Activated T-helper 2 cell treated with anti-CD3 and anti-CD28 coated beads, Interferon-gamma antibody, Interleukin-2, Interleukin-4, amounts not matched to agents 10 μg/mL and 5 μg/mL and 100 μg/mL, durations not matched to agents 14 hours and 24 hours and 36 hours (primary cell): Measurements from ENCODE around the gene MOCS1. TPM values are rescaled to one million over a fixed set of nuclear protein-coding genes. Genes with fewer than 3 reads are reported as not detected.
A peak's percentile ranks its signal among the peaks of the same experiment; 100 is the strongest.

Source experiments
- DNase-seq: peaks from one replicate; pipeline ENCODE4 v3.0.0; 2021; ENCODE audit warnings: low spot score
- H3K27ac Mint-ChIP-seq: one replicate; pipeline ENCODE4 v1.8.0; 2021; ENCODE audit warnings: mixed read lengths
- H3K27me3 Mint-ChIP-seq: one replicate; pipeline ENCODE4 v1.8.0; 2021; ENCODE audit warnings: low read depth, mixed read lengths
- H3K36me3 Mint-ChIP-seq: one replicate; pipeline ENCODE4 v1.8.0; 2021; ENCODE audit warnings: low read depth, mixed read lengths
- H3K4me1 Mint-ChIP-seq: one replicate; pipeline ENCODE4 v1.8.0; 2021; ENCODE audit warnings: low read depth, mixed read lengths
- H3K4me3 Mint-ChIP-seq: one replicate; pipeline ENCODE4 v1.8.0; 2021; ENCODE audit warnings: low read depth, mild to moderate bottlenecking, moderate library complexity, mixed read lengths
- H3K9me3 Mint-ChIP-seq: one replicate; pipeline ENCODE4 v1.8.0; 2021; ENCODE audit warnings: mixed read lengths
- intact Hi-C: fragments of 100-400 bp; cut with micrococcal nuclease; formaldehyde crosslinking; loops from one replicate; pipeline ENCODE4 v1.15.1; 2023
- total RNA-seq: library from RNA; stranded (reverse); gene quantifications from 2 replicates; pipeline ENCODE4 v1.2.3, GENCODE V29; 2022

Gene MOCS1
- total RNA-seq, 1 donor from 2014 or later, result 1.2 TPM

- Mint-ChIP-seq H3K36me3 (no peaks in the 10 kb centered on the region), H3K9me3 (no peaks in the 10 kb centered on the region), H3K4me3 (no peak overlapping the region), H3K4me1 (no peaks in the 10 kb centered on the region), H3K27me3 (peaks cover 2% of the 10 kb centered on the region), H3K27ac (no peak overlapping the region)
- DNase-seq, result no peak
- intact Hi-C loops, result no loop called here
Measured at GRCh38 chr6:39942903-39943580, 8.8 kb upstream of the MOCS1 start.

DNA sequence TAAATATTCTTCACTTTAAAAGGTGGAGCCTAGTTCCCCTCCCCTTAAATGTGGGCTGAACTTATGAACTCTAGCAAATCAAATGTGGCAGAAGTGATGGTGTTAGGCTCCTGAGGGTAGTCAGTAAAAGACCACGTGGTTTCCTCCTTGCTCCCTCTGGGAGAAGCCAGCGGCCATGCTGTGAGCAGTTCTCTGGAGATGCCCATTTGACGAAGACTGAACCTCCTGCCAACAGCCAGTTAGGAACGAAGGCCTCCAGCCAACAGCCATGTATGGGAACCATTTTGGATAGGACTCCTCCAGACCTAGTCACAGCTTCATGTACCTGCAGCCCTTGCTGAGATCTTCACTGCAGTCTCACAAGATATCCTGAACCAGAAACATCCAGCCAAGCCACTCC, 7.6 kb upstream of the MOCS1 start:
- Mint-ChIP-seq H3K9me3 (no peaks in the 10 kb centered on the region), H3K27ac (no peak overlapping the region), H3K27me3 (peaks cover 10% of the 10 kb centered on the region), H3K36me3 (no peaks in the 10 kb centered on the region), H3K4me1 (no peaks in the 10 kb centered on the region), H3K4me3 (no peak overlapping the region)
- intact Hi-C loops, result no loop called here
- DNase-seq, result no peak

DNA sequence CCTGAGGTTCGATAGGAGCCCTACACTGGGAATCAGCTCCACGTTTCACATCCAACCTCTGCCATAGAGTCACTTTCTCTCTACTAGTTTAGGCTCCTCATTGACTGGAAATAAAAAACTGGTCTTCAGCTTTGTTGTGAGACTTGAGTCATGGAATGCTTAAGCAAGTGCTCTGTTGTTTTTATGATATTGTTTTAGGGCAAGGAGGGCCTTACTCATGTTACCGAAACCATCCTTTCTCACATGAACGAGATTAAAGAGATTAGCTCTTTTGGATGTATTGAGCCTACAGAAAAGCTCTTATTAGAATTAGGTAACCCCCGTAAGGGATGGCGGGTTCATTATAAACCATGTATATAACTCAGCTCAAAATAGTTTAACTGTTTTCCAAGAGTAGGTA, 6.9 kb upstream of the MOCS1 start:
- Mint-ChIP-seq H3K4me3 (no peak overlapping the region), H3K27ac (no peak overlapping the region), H3K36me3 (no peaks in the 10 kb centered on the region), H3K9me3 (no peaks in the 10 kb centered on the region), H3K27me3 (peaks cover 9% of the 10 kb centered on the region), H3K4me1 (no peaks in the 10 kb centered on the region)
- no peak for DNase-seq
- intact Hi-C loops, result no loop called here

GRCh38 chr6:39938773-39939654, 4.8 kb upstream of the MOCS1 start:
- no peak for DNase-seq
- intact Hi-C loops, result no loop called here
- Mint-ChIP-seq H3K27me3 (peaks cover 20% of the 10 kb centered on the region), H3K27ac (no peak overlapping the region), H3K4me1 (peaks cover 1% of the 10 kb centered on the region), H3K36me3 (no peaks in the 10 kb centered on the region), H3K9me3 (no peaks in the 10 kb centered on the region), H3K4me3 (no peak overlapping the region)

DNA sequence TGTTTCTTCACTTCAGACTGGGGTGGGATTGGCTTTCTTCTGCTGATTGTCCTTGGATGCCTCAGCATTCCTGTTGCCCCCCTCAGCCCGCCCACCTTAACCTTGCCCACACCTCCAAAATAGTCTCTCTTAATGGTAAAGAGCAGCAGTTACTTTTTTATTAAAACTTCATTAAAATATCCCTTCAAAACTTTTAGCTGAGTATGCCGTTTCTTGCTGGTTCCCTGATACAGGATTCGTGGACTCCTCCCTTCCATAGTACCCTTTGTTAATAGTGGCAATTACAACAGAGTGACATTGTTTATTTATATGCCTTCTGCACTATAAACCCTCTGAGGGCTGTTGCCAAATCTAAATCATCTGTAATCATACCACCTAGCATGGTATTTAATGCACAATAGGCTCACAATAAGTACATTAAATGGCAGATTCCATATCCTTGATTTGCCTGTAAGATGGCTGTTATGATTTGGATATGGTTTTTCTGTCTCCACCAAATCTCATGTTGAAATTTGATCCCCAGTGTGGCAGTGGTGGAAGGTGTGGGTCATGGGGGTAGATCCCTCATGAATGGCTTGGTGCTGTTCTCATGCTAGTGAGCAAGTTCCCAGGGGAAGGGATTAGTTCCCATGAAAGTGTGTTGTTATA, 3.5 kb upstream of the MOCS1 start:
- peaks cover 1% of the 10 kb centered on the region for H3K4me1 Mint-ChIP-seq
- intact Hi-C loops, result no loop called here
- peaks cover 29% of the 10 kb centered on the region for H3K27me3 Mint-ChIP-seq
- DNase-seq, result no peak
- H3K36me3 Mint-ChIP-seq, result no peaks in the 10 kb centered on the region
- no peaks in the 10 kb centered on the region for H3K9me3 Mint-ChIP-seq
- H3K4me3 Mint-ChIP-seq, result no peak overlapping the region
- no peak overlapping the region for H3K27ac Mint-ChIP-seq

DNA sequence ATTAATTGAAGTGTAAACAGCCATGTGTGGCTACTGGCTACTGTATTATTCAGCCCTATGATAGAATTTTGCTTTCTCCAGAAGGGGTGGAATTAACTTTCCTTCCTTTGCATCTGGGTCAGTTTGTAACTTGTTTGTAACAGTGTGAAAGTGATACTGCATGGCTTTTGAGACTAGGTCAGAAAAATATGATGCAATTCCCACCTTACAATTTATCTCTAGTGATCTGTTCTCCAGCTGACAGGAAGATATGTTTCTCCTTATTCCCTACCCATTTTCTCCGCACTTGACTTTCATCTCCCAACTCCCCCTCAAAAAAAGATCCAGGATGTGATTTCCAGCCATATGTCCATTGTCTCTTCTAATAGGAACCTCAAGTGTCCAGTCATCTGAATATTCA, 2.6 kb upstream of the MOCS1 start:
- H3K36me3 Mint-ChIP-seq, result no peaks in the 10 kb centered on the region
- H3K4me1 Mint-ChIP-seq, result peaks cover 1% of the 10 kb centered on the region
- no peak overlapping the region for H3K4me3 Mint-ChIP-seq
- intact Hi-C loops, result no loop called here
- H3K27ac Mint-ChIP-seq, result no peak overlapping the region
- DNase-seq, result no peak
- peaks cover 29% of the 10 kb centered on the region for H3K27me3 Mint-ChIP-seq
- no peaks in the 10 kb centered on the region for H3K9me3 Mint-ChIP-seq

DNA sequence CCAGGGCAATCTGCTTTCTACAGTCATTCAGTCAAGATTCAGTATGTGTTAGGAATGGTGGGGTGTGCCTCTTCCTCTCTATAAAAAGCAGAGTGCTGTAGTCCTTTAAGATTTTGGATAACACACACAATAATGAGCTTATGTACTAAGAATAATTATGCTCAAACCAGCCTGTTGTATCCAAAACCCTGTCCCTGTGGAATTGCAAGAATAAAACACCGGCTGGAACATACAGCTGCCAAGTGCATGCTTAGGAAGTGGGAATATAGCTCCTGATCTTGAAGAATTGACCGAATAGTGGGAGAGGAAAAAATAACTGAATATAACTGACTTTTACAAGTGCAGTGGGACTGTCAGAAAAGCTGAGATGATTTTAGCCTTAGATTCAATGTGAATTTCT, 979 bp upstream of the MOCS1 start:
- peaks cover 1% of the 10 kb centered on the region for H3K4me1 Mint-ChIP-seq
- no peaks in the 10 kb centered on the region for H3K9me3 Mint-ChIP-seq
- H3K27ac Mint-ChIP-seq, result no peak overlapping the region
- intact Hi-C loops, result no loop called here
- H3K36me3 Mint-ChIP-seq, result no peaks in the 10 kb centered on the region
- no peak overlapping the region for H3K4me3 Mint-ChIP-seq
- peaks cover 29% of the 10 kb centered on the region for H3K27me3 Mint-ChIP-seq
- no peak for DNase-seq

- peaks cover 1% of the 10 kb centered on the region for H3K4me1 Mint-ChIP-seq
- intact Hi-C loops, result no loop called here
- no peak for DNase-seq
Measured at GRCh38 chr6:39933669-39934130, 562 bp downstream of the MOCS1 start.

GRCh38 chr6:39932386-39932910, 1.8 kb downstream of the MOCS1 start:
- Mint-ChIP-seq H3K9me3 (no peaks in the 10 kb centered on the region), H3K4me3 (no peak overlapping the region), H3K36me3 (no peaks in the 10 kb centered on the region), H3K27me3 (peaks cover 25% of the 10 kb centered on the region), H3K4me1 (peaks cover 1% of the 10 kb centered on the region), H3K27ac (no peak overlapping the region)
- DNase-seq, result no peak
- intact Hi-C loops, result no loop called here

More at GRCh38 chr6:39933669-39934130, 562 bp downstream of the MOCS1 start:
- no peaks in the 10 kb centered on the region for H3K36me3 Mint-ChIP-seq
- peaks cover 29% of the 10 kb centered on the region for H3K27me3 Mint-ChIP-seq
- no peak overlapping the region for H3K27ac Mint-ChIP-seq
- H3K4me3 Mint-ChIP-seq, result peak overlapping the region; percentile 71
- H3K9me3 Mint-ChIP-seq, result no peaks in the 10 kb centered on the region

GRCh38 chr6:39931607-39932006, 2.7 kb downstream of the MOCS1 start:
- Mint-ChIP-seq H3K4me3 (no peak overlapping the region), H3K9me3 (no peaks in the 10 kb centered on the region), H3K4me1 (peaks cover 1% of the 10 kb centered on the region), H3K36me3 (no peaks in the 10 kb centered on the region), H3K27me3 (peaks cover 21% of the 10 kb centered on the region), H3K27ac (no peak overlapping the region)
- intact Hi-C loops, result no loop called here
- DNase-seq, result no peak

DNA sequence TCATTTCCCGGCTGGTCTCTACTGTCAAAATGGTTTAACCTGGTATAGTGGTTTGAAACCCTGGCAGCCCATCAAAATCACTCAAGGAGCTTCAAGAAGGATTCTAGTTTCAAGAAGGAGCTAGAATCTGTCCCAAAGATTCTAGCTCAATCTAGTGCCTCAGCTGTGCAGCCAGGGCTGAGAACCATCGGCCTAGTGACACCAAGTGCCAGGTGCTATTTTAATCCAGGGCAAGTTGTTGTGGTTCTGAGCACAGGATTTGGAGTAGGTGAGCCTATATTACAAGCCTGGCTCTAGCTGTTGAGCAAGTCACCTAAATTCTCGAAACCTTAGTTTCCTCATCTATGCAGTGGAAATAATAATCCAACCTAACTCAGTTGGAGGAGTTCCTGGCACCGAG, 3.7 kb downstream of the MOCS1 start:
- Mint-ChIP-seq H3K36me3 (no peaks in the 10 kb centered on the region), H3K9me3 (peaks cover 6% of the 10 kb centered on the region), H3K27ac (no peak overlapping the region), H3K4me1 (peaks cover 3% of the 10 kb centered on the region), H3K4me3 (no peak overlapping the region), H3K27me3 (peaks cover 15% of the 10 kb centered on the region)
- intact Hi-C loops, result no loop called here
- no peak for DNase-seq

- H3K4me3 Mint-ChIP-seq, result no peak overlapping the region
- H3K4me1 Mint-ChIP-seq, result peaks cover 3% of the 10 kb centered on the region
- H3K36me3 Mint-ChIP-seq, result no peaks in the 10 kb centered on the region
- intact Hi-C loops, result no loop called here
- H3K27me3 Mint-ChIP-seq, result peaks cover 9% of the 10 kb centered on the region
- no peak for DNase-seq
- H3K9me3 Mint-ChIP-seq, result peaks cover 6% of the 10 kb centered on the region
- no peak overlapping the region for H3K27ac Mint-ChIP-seq
Measured at GRCh38 chr6:39929733-39930461, 4.4 kb downstream of the MOCS1 start.
